H9 (cell line): ENCODE measurements around the gene LRRN3. TPM values are rescaled to one million over a fixed set of nuclear protein-coding genes. Genes with fewer than 3 reads are reported as not detected.

Experiments used
- DNase-seq: peaks from one replicate; pipeline ENCODE4 v3.0.0-alpha.2; 2017
- H2AFZ ChIP-seq: one replicate; pipeline ENCODE4 v1.6.1; 2013; ENCODE audit warnings: mild to moderate bottlenecking, low read length, control low read depth, moderate library complexity
- H2AK5ac ChIP-seq: 2 replicates; pipeline ENCODE4 v1.6.1; 2013; ENCODE audit warnings: low read length, control low read depth, mixed read lengths; ENCODE audit not compliant: insufficient read length
- H2BK120ac ChIP-seq: one replicate; pipeline ENCODE4 v1.6.1; 2013; ENCODE audit warnings: low read depth, mild to moderate bottlenecking, low read length, control low read depth, inconsistent platforms; ENCODE audit not compliant: poor library complexity, severe bottlenecking
- H2BK12ac ChIP-seq: 2 replicates; pipeline ENCODE4 v1.6.1; 2013; ENCODE audit warnings: low read length, control low read depth, mixed read lengths, low read depth; ENCODE audit not compliant: insufficient read length
- H2BK15ac ChIP-seq: 2 replicates; pipeline ENCODE4 v1.6.1; 2013; ENCODE audit warnings: low read depth, low read length, control low read depth
- H2BK20ac ChIP-seq: one replicate; pipeline ENCODE4 v1.6.1; 2013; ENCODE audit warnings: low read depth, mild to moderate bottlenecking, low read length, control low read depth, inconsistent platforms; ENCODE audit not compliant: poor library complexity, severe bottlenecking
- H2BK5ac ChIP-seq: 2 replicates; pipeline ENCODE4 v1.6.1; 2013; ENCODE audit warnings: low read length, control low read depth, mixed read lengths; ENCODE audit not compliant: insufficient read length
- H3K14ac ChIP-seq: 2 replicates; pipeline ENCODE4 v1.6.1; 2013; ENCODE audit warnings: low read length, control low read depth; ENCODE audit not compliant: insufficient read depth
- H3K18ac ChIP-seq: 2 replicates; pipeline ENCODE4 v1.6.1; 2013; ENCODE audit warnings: low read depth, mild to moderate bottlenecking, mixed read lengths, low read length, control low read depth; ENCODE audit not compliant: insufficient read length
- H3K23ac ChIP-seq: 2 replicates; pipeline ENCODE4 v1.6.1; 2013; ENCODE audit warnings: low read length, control low read depth, mixed read lengths, low read depth; ENCODE audit not compliant: insufficient read length
- H3K23me2 ChIP-seq: 2 replicates; pipeline ENCODE4 v1.6.1; 2013; ENCODE audit warnings: low read depth, mild to moderate bottlenecking, mixed read lengths, low read length, control low read depth; ENCODE audit not compliant: insufficient read length, poor library complexity, severe bottlenecking
- H3K27ac ChIP-seq: 2 replicates; pipeline ENCODE4 v1.5.1; 2013; ENCODE audit warnings: low read length, control low read depth, mixed read lengths, low read depth; ENCODE audit not compliant: insufficient read length
- H3K27me3 ChIP-seq: 2 replicates; pipeline ENCODE4 v1.6.1; 2013; ENCODE audit warnings: low read length, control low read depth, inconsistent platforms; ENCODE audit not compliant: insufficient read depth
- H3K4ac ChIP-seq: 2 replicates; pipeline ENCODE4 v1.6.1; 2013; ENCODE audit warnings: low read depth, mild to moderate bottlenecking, control low read depth, inconsistent platforms, low read length, moderate library complexity
- H3K4me1 ChIP-seq: 2 replicates; pipeline ENCODE4 v1.6.1; 2013; ENCODE audit warnings: low read length, control low read depth, inconsistent platforms; ENCODE audit not compliant: insufficient read depth
- H3K4me2 ChIP-seq: 2 replicates; pipeline ENCODE4 v1.6.1; 2013; ENCODE audit warnings: low read length, control low read depth, mixed read lengths; ENCODE audit not compliant: insufficient read length, insufficient read depth
- H3K56ac ChIP-seq: 2 replicates; pipeline ENCODE4 v1.6.1; 2013; ENCODE audit warnings: low read depth, mild to moderate bottlenecking, mixed read lengths, low read length, control low read depth; ENCODE audit not compliant: insufficient read length
- H3K79me1 ChIP-seq: 2 replicates; pipeline ENCODE4 v1.6.1; 2013; ENCODE audit warnings: low read depth, mild to moderate bottlenecking, moderate library complexity, low read length, control low read depth, inconsistent platforms; ENCODE audit not compliant: insufficient read depth, poor library complexity, severe bottlenecking
- H3K79me2 ChIP-seq: 2 replicates; pipeline ENCODE4 v1.6.1; 2013; ENCODE audit warnings: low read length, control low read depth, inconsistent platforms; ENCODE audit not compliant: insufficient read depth
- H3K9ac ChIP-seq: 2 replicates; pipeline ENCODE4 v1.6.1; 2013; ENCODE audit warnings: low read length, control low read depth, mixed read lengths; ENCODE audit not compliant: insufficient read length; ENCODE audit errors: extremely low read depth
- H3K9me3 ChIP-seq: one replicate; pipeline ENCODE4 v1.6.1; 2013; ENCODE audit warnings: low read depth, low read length, inconsistent platforms; ENCODE audit not compliant: control insufficient read depth
- H3T11ph ChIP-seq: one replicate; pipeline ENCODE4 v1.6.1; 2013; ENCODE audit warnings: mild to moderate bottlenecking, low read length, control low read depth, inconsistent platforms
- H4K20me1 ChIP-seq: one replicate; pipeline ENCODE4 v1.6.1; 2013; ENCODE audit not compliant: control insufficient read depth, insufficient read length, insufficient read depth
- H4K5ac ChIP-seq: 2 replicates; pipeline ENCODE4 v1.6.1; 2013; ENCODE audit warnings: low read depth, mild to moderate bottlenecking, mixed read lengths, low read length, control low read depth; ENCODE audit not compliant: insufficient read length
- H4K8ac ChIP-seq: replicated peaks from 2 replicates; pipeline ENCODE4 v1.6.1; 2013; ENCODE audit warnings: low read length, control low read depth, mixed read lengths, low read depth; ENCODE audit not compliant: insufficient read length
- H4K91ac ChIP-seq: 2 replicates; pipeline ENCODE4 v1.6.1; 2013; ENCODE audit warnings: low read depth, mild to moderate bottlenecking, moderate library complexity, mixed read lengths, low read length, control low read depth; ENCODE audit not compliant: insufficient read length
- H3K27ac Mint-ChIP-seq, 3 experiments: 2 replicates in 2 of 3; 3 replicates in 1 of 3; pipeline ENCODE4 v1.8.0; 2020 to 2021; ENCODE audit warnings: mixed read lengths in 3 of 3, mild to moderate bottlenecking in 1 of 3, moderate library complexity in 1 of 3
- H3K27me3 Mint-ChIP-seq: 2 replicates; pipeline ENCODE4 v1.8.0; 2021; ENCODE audit warnings: low read depth, mild to moderate bottlenecking, moderate library complexity, mixed read lengths
- H3K36me3 Mint-ChIP-seq, 3 experiments: 2 replicates in 2 of 3; 3 replicates in 1 of 3; pipeline ENCODE4 v1.8.0; 2020 to 2021; ENCODE audit warnings: low read depth in 3 of 3, mixed read lengths in 3 of 3; ENCODE audit not compliant: insufficient read depth in 1 of 3
- H3K4me1 Mint-ChIP-seq, 2 experiments: 2 replicates each; pipeline ENCODE4 v1.8.0; 2020; ENCODE audit warnings: mixed read lengths in 2 of 2
- H3K4me3 Mint-ChIP-seq, 2 experiments: 2 replicates in 1 of 2; 3 replicates in 1 of 2; pipeline ENCODE4 v1.8.0; 2020 to 2021; ENCODE audit warnings: mild to moderate bottlenecking in 2 of 2, mixed read lengths in 2 of 2, moderate library complexity in 1 of 2
- H3K9me3 Mint-ChIP-seq, 2 experiments: 2 replicates in 1 of 2; 3 replicates in 1 of 2; pipeline ENCODE4 v1.8.0; 2020; ENCODE audit warnings: mild to moderate bottlenecking in 2 of 2, mixed read lengths in 2 of 2, moderate library complexity in 1 of 2
- WGBS: extraction: QIAGEN DNeasy Blood & Tissue Kit; methylation state at CpG from one replicate; pipeline ENCODE4 v1.1.7; 2013; ENCODE audit warnings: missing lambda C conversion rate, low lambda C conversion rate, mixed read lengths; ENCODE audit not compliant: insufficient read length; ENCODE audit errors: extremely low coverage; 5-methylcytosine and 5-hydroxymethylcytosine counted together
- total RNA-seq: library from RNA; stranded (reverse); gene quantifications from 2 replicates; pipeline ENCODE4 v1.2.1, GENCODE V29; 2021
- TF ChIP-seq, protein P1 (sequence below): fragments of 200-600 bp; sonication (generic); conservative IDR thresholded peaks from 3 replicates; pipeline ENCODE4 v1.8.0; 2021; ENCODE audit warnings: antibody characterized with exemption, mild to moderate bottlenecking

LRRN3 gene
- total RNA-seq, 1 experiment from 2014 or later = 0.77 TPM

DNA sequence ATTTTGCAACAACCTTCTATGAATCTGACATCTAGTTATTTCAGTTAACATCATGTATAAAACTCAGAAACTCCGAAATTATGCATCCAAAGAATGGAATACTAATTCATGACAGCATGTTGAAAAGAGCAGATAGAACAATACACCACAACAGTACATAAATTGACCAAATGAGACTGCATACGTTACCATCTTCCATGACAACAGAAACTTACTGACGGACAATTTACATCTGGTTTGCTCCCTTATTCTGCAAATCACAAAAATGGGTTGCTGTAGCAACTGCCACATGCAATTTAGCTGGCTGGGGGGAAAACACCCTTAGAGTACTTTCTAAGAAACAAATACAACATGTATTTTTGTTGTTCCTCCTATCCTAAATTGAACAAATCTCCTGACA is 14.3 kb downstream of the LRRN3 start:
- Histone ChIP-seq H4K5ac (no peak overlapping the region), H2AK5ac (no peak overlapping the region), H3K4me2 (no peak overlapping the region), H3K23me2 (no peaks in the 10 kb centered on the region), H3K4ac (no peak overlapping the region), H3T11ph (no peak overlapping the region), H3K14ac (no peak overlapping the region), H3K23ac (no peak overlapping the region), H2BK120ac (no peak overlapping the region), H3K79me1 (no peaks in the 10 kb centered on the region), H3K56ac (no peak overlapping the region), H4K91ac (no peak overlapping the region), H4K20me1 (no peaks in the 10 kb centered on the region), H3K27ac (no peak overlapping the region), H2BK20ac (no peak overlapping the region), H2AFZ (no peak overlapping the region), H3K27me3 (no peaks in the 10 kb centered on the region), H3K4me1 (no peaks in the 10 kb centered on the region; the same call in 1 of the 2 replicates), H2BK15ac (no peak overlapping the region), H3K18ac (no peak overlapping the region), H3K9me3 (no peaks in the 10 kb centered on the region), H3K79me2 (no peaks in the 10 kb centered on the region), H3K9ac (no peak overlapping the region), H4K8ac (no peak overlapping the region), H2BK5ac (no peak overlapping the region), H2BK12ac (no peak overlapping the region)
- Mint-ChIP-seq H3K9me3 (no peaks in the 10 kb centered on the region), H3K27me3 (no peaks in the 10 kb centered on the region), H3K36me3 (no peaks in the 10 kb centered on the region; a peak in 1 of 7 replicates), H3K4me1 (peaks cover 25 to 28% of the 10 kb centered on the region in 2 experiments), H3K27ac (no peak overlapping the region), H3K4me3 (no peak overlapping the region)
- TF ChIP-seq, protein P1, sequence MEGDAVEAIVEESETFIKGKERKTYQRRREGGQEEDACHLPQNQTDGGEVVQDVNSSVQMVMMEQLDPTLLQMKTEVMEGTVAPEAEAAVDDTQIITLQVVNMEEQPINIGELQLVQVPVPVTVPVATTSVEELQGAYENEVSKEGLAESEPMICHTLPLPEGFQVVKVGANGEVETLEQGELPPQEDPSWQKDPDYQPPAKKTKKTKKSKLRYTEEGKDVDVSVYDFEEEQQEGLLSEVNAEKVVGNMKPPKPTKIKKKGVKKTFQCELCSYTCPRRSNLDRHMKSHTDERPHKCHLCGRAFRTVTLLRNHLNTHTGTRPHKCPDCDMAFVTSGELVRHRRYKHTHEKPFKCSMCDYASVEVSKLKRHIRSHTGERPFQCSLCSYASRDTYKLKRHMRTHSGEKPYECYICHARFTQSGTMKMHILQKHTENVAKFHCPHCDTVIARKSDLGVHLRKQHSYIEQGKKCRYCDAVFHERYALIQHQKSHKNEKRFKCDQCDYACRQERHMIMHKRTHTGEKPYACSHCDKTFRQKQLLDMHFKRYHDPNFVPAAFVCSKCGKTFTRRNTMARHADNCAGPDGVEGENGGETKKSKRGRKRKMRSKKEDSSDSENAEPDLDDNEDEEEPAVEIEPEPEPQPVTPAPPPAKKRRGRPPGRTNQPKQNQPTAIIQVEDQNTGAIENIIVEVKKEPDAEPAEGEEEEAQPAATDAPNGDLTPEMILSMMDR = no peak
- no peak for DNase-seq
- WGBS = no CpG with 5 or more reads among the region's 3 CpGs
